ENCODE results near the gene RYR1.

The RYR1 gene

DNA sequence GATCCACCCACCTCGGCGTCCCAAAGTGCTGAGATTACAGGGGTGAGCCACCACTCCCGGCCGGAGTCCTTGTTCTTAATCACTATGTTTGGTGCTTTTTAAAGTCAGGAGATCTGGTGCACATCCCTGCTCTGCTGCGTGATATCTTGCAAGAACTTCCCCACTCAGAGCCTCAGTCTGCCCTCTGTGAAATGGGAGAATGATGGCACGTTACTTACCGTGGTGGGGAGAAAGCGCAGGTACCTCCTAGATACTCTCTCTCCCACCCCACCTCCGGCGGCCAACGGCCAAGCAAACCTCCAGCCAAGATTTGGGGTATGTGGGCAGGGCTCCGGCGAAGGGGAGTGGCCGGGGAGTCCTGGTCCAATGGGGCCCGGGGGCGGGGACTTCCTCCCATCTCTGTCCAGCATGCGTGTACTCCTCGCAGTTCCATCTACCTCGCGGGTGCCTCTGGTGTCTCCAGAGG is at the start of gene RYR1:
Gene RYR1 (plus strand): TSS at position 424 of the 466 bp plus-strand sequence. CDS start 139 bp downstream, outside the sequence.
- H3K36me3 ChIP-seq (ENCODE audit: insufficient read depth, low read length), result no peaks in the 10 kb centered on the region
- H2AFZ ChIP-seq (ENCODE audit: low read depth, low read length), result no peak within 1 kb of the TSS
- H3K9ac ChIP-seq (ENCODE audit: low read depth, low read length), result no peak within 1 kb of the TSS
- H3K27me3 ChIP-seq (ENCODE audit: insufficient read depth, low read length, poor library complexity), result no peaks in the 10 kb centered on the region
- H4K20me1 ChIP-seq (ENCODE audit: insufficient read depth, low read length), result no peaks in the 10 kb centered on the region
- ATAC-seq (ENCODE audit: insufficient read depth, low read depth) (no peak), DNase-seq (no peak)
- H3K27ac ChIP-seq (ENCODE audit: low read length), result no peak within 1 kb of the TSS
- no peak within 1 kb of the TSS for H3K4me3 ChIP-seq (ENCODE audit: low read depth in 1 of 2, low read length in 2 of 2)
- no peaks in the 10 kb centered on the region for H3K9me3 ChIP-seq (ENCODE audit: insufficient read depth, low read length, severe bottlenecking)
- no peaks in the 10 kb centered on the region for H3K79me2 ChIP-seq (ENCODE audit: insufficient read depth, low read length)
- H3K4me1 ChIP-seq (ENCODE audit: insufficient read depth, low read length), result no peaks in the 10 kb centered on the region
- TF ChIP-seq, protein P1, sequence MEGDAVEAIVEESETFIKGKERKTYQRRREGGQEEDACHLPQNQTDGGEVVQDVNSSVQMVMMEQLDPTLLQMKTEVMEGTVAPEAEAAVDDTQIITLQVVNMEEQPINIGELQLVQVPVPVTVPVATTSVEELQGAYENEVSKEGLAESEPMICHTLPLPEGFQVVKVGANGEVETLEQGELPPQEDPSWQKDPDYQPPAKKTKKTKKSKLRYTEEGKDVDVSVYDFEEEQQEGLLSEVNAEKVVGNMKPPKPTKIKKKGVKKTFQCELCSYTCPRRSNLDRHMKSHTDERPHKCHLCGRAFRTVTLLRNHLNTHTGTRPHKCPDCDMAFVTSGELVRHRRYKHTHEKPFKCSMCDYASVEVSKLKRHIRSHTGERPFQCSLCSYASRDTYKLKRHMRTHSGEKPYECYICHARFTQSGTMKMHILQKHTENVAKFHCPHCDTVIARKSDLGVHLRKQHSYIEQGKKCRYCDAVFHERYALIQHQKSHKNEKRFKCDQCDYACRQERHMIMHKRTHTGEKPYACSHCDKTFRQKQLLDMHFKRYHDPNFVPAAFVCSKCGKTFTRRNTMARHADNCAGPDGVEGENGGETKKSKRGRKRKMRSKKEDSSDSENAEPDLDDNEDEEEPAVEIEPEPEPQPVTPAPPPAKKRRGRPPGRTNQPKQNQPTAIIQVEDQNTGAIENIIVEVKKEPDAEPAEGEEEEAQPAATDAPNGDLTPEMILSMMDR (IDR thresholded peaks at IDR 0.05; ENCODE audit: borderline replicate concordance, extremely low read depth, low read length, poor library complexity, severe bottlenecking), result no peak
- no peak for TF ChIP-seq EZH2 (IDR thresholded peaks at IDR 0.05; ENCODE audit: borderline replicate concordance, low read depth, low read length, severe bottlenecking)
- no peak within 1 kb of the TSS for H3K4me2 ChIP-seq (ENCODE audit: insufficient read depth, low read length)

DNA sequence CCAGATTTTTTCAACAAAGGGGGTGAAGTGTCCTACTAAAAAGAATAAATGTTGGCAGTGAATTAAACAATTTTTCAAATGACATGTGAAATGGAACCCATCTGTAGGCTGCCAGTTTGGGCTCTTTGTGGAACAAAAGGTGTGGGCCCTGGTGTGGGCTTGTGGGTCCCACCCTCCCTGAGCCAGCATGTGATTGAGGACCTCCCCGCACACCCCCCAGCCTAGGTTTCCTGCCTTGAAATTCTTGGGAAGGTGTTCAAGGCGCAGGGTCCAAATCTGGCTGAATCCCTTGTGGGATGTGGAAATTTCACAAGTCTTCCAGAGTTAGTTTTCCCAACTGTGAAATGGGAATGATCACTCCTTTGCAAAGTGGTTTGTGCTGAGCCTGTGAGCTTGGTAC is 49.7 kb upstream of the RYR1 start:
- Histone ChIP-seq H3K36me3 (ENCODE audit: insufficient read depth, low read length) (peaks cover 62% of the 10 kb centered on the region), H4K20me1 (ENCODE audit: insufficient read depth, low read length) (peaks cover 47% of the 10 kb centered on the region), H3K79me2 (ENCODE audit: insufficient read depth, low read length) (peaks cover 10% of the 10 kb centered on the region; the same call in 1 of the 2 replicates), H2AFZ (ENCODE audit: low read depth, low read length) (no peak overlapping the region), H3K4me2 (ENCODE audit: insufficient read depth, low read length) (no peak overlapping the region), H3K9ac (ENCODE audit: low read depth, low read length) (no peak overlapping the region), H3K9me3 (ENCODE audit: insufficient read depth, low read length, severe bottlenecking) (no peaks in the 10 kb centered on the region), H3K4me3 (ENCODE audit: low read depth in 1 of 2, low read length in 2 of 2) (no peak overlapping the region), H3K4me1 (ENCODE audit: insufficient read depth, low read length) (peaks cover 51% of the 10 kb centered on the region), H3K27ac (ENCODE audit: low read length) (no peak overlapping the region), H3K27me3 (ENCODE audit: insufficient read depth, low read length, poor library complexity) (no peaks in the 10 kb centered on the region)
- DNase-seq (no peak), ATAC-seq (ENCODE audit: insufficient read depth, low read depth) (no peak)
- TF ChIP-seq, protein P1 (IDR thresholded peaks at IDR 0.05; ENCODE audit: borderline replicate concordance, extremely low read depth, low read length, poor library complexity, severe bottlenecking), result no peak
- TF ChIP-seq EZH2 (IDR thresholded peaks at IDR 0.05; ENCODE audit: borderline replicate concordance, low read depth, low read length, severe bottlenecking), result no peak

GRCh38 chr19:38384209-38385027 is 49.1 kb upstream of the RYR1 start:
- Histone ChIP-seq H3K4me3 (ENCODE audit: low read depth in 1 of 2, low read length in 2 of 2) (no peak overlapping the region), H3K36me3 (ENCODE audit: insufficient read depth, low read length) (peaks cover 56% of the 10 kb centered on the region), H3K4me1 (ENCODE audit: insufficient read depth, low read length) (peaks cover 58% of the 10 kb centered on the region), H3K27me3 (ENCODE audit: insufficient read depth, low read length, poor library complexity) (no peaks in the 10 kb centered on the region), H3K9me3 (ENCODE audit: insufficient read depth, low read length, severe bottlenecking) (no peaks in the 10 kb centered on the region), H3K9ac (ENCODE audit: low read depth, low read length) (no peak overlapping the region), H2AFZ (ENCODE audit: low read depth, low read length) (no peak overlapping the region), H4K20me1 (ENCODE audit: insufficient read depth, low read length) (peaks cover 45% of the 10 kb centered on the region), H3K79me2 (ENCODE audit: insufficient read depth, low read length) (peaks cover 3% of the 10 kb centered on the region; the same call in 1 of the 2 replicates), H3K4me2 (ENCODE audit: insufficient read depth, low read length) (no peak overlapping the region), H3K27ac (ENCODE audit: low read length) (no peak overlapping the region)
- no peak for ATAC-seq (ENCODE audit: insufficient read depth, low read depth)
- no peak for DNase-seq
- TF ChIP-seq EZH2 (IDR thresholded peaks at IDR 0.05; ENCODE audit: borderline replicate concordance, low read depth, low read length, severe bottlenecking), result no peak
- TF ChIP-seq, protein P1 (IDR thresholded peaks at IDR 0.05; ENCODE audit: borderline replicate concordance, extremely low read depth, low read length, poor library complexity, severe bottlenecking), result no peak

Data from DND-41 (cell line).